B cell (primary cell): ENCODE data around the gene FAHD1. TPM values are rescaled to one million over a fixed set of nuclear protein-coding genes. Genes with fewer than 3 reads are reported as not detected.

Experiments
- ATAC-seq: fragments of 200-7000 bp; cut with Tn5 transposase; one replicate; pipeline ENCODE4 v1.10.0; 2021; ENCODE audit warnings: low read depth, mild to moderate bottlenecking, moderate number of reproducible peaks, moderate library complexity
- CTCF ChIA-PET: fragments of 350-600 bp; sonication (Branson Sonifier 250); formaldehyde crosslinking; loops from one replicate; lab custom pipeline; 2021; ENCODE audit warnings: antibody characterized with exemption, inconsistent platforms; lab: Charles Lee
- POLR2A ChIA-PET: fragments of 350-600 bp; sonication (Branson Sonifier 250); formaldehyde crosslinking; loops from one replicate; lab custom pipeline; 2021; ENCODE audit warnings: antibody characterized with exemption; lab: Charles Lee
- DNase-seq: peaks from one replicate; pipeline ENCODE4 v3.0.0; 2013
- H2AFZ ChIP-seq: 2 replicates; pipeline ENCODE4 v1.6.1; 2012; ENCODE audit warnings: mild to moderate bottlenecking, low read depth, low read length; ENCODE audit not compliant: insufficient read depth, poor library complexity, severe bottlenecking
- H3K27ac ChIP-seq, 2 donors: 1 replicate in 1 of 2; 2 replicates in 1 of 2; pipeline ENCODE4 v1.5.1; 2012 to 2013; ENCODE audit warnings: low read length in 2 of 2, mild to moderate bottlenecking in 2 of 2, moderate library complexity in 1 of 2
- H3K27me3 ChIP-seq, 4 experiments: fragments of 200-600 bp in 1 of 4; sonication (generic) in 1 of 4; replicated peaks in 1 of 4; 1 replicate in 2 of 4; 2 replicates in 2 of 4; pipeline versions ENCODE4 v1.6.1 to v1.7.0; 2013 to 2016; ENCODE audit warnings: low read length in 3 of 4, mild to moderate bottlenecking in 2 of 4, mixed read lengths in 1 of 4, moderate library complexity in 1 of 4; ENCODE audit not compliant: insufficient read depth in 4 of 4, control insufficient read depth in 3 of 4; ENCODE audit errors: control extremely low read depth in 1 of 4
- H3K36me3 ChIP-seq, 2 experiments: replicated peaks in 1 of 2; 1 replicate in 1 of 2; 2 replicates in 1 of 2; pipeline versions ENCODE4 v1.6.1 to v1.7.1; 2013; ENCODE audit warnings: low read length in 1 of 2; ENCODE audit not compliant: insufficient read depth in 2 of 2, control insufficient read depth in 1 of 2; ENCODE audit errors: control extremely low read depth in 1 of 2, extremely low read depth in 1 of 2
- H3K4me1 ChIP-seq, 2 donors: fragments of 200-600 bp in 1 of 2; sonication (generic) in 1 of 2; 1 replicate in 1 of 2; 2 replicates in 1 of 2; pipeline versions ENCODE4 v1.5.1 to v1.6.1; 2013 to 2017; ENCODE audit warnings: low read length in 2 of 2; ENCODE audit not compliant: control insufficient read depth in 2 of 2, insufficient read depth in 2 of 2
- H3K4me2 ChIP-seq: replicated peaks from 2 replicates; pipeline ENCODE3; 2012; ENCODE audit warnings: mild to moderate bottlenecking, low read depth, low read length; ENCODE audit not compliant: poor library complexity, severe bottlenecking
- H3K4me3 ChIP-seq, 5 experiments: fragments of 200-600 bp in 1 of 5; sonication (generic) in 1 of 5; 1 replicate in 3 of 5; 2 replicates in 2 of 5; pipeline versions ENCODE4 v1.5.1 to v1.7.0; 2011 to 2016; ENCODE audit warnings: low read length in 4 of 5, mild to moderate bottlenecking in 4 of 5, low read depth in 2 of 5, control low read depth in 1 of 5, moderate library complexity in 1 of 5; ENCODE audit not compliant: insufficient read depth in 1 of 5; ENCODE audit errors: control extremely low read depth in 1 of 5, extremely low read depth in 1 of 5
- H3K79me2 ChIP-seq: fragments of 200-600 bp; sonication (generic); one replicate; pipeline ENCODE4 v1.6.0; 2016; ENCODE audit warnings: low read length; ENCODE audit not compliant: control insufficient read depth, insufficient read depth
- H3K9ac ChIP-seq: fragments of 200-600 bp; sonication (generic); 2 replicates; pipeline ENCODE4 v1.6.1; 2017; ENCODE audit warnings: mild to moderate bottlenecking, low read length, moderate library complexity
- H3K9me3 ChIP-seq, 3 donors: one replicate each; pipeline versions ENCODE4 v1.6.1 to v1.7.1; 2013; ENCODE audit warnings: low read length in 2 of 3; ENCODE audit not compliant: control insufficient read depth in 2 of 3, insufficient read depth in 1 of 3; ENCODE audit errors: control extremely low read depth in 1 of 3
- H4K20me1 ChIP-seq: 2 replicates; pipeline ENCODE4 v1.6.0; 2012; ENCODE audit warnings: mild to moderate bottlenecking, low read length; ENCODE audit not compliant: insufficient read depth, control insufficient read depth, poor library complexity, severe bottlenecking
- H3K27ac Mint-ChIP-seq: one replicate; pipeline ENCODE4 v1.8.0; 2021; ENCODE audit warnings: mixed read lengths
- H3K27me3 Mint-ChIP-seq: one replicate; pipeline ENCODE4 v1.8.0; 2021; ENCODE audit warnings: mixed read lengths
- H3K4me1 Mint-ChIP-seq: one replicate; pipeline ENCODE4 v1.8.0; 2021; ENCODE audit warnings: mixed read lengths
- H3K4me3 Mint-ChIP-seq: one replicate; pipeline ENCODE4 v1.8.0; 2021; ENCODE audit warnings: mixed read lengths
- H3K9me3 Mint-ChIP-seq: one replicate; pipeline ENCODE4 v1.8.0; 2022; ENCODE audit warnings: mixed read lengths; ENCODE audit not compliant: insufficient read depth
- EZH2 ChIP-seq: IDR thresholded peaks from 2 replicates; pipeline ENCODE4 v1.6.1; 2012; ENCODE audit warnings: borderline replicate concordance, low read depth, mild to moderate bottlenecking, moderate library complexity, low read length; ENCODE audit not compliant: insufficient read depth, poor library complexity, severe bottlenecking
- WGBS: methylation state at CpG from one replicate; pipeline ENCODE4 v1.1.5; 2013; ENCODE audit warnings: missing lambda C conversion rate; ENCODE audit not compliant: insufficient coverage; 5-methylcytosine and 5-hydroxymethylcytosine counted together
- intact Hi-C: fragments of 100-400 bp; cut with micrococcal nuclease; formaldehyde crosslinking; loops from one replicate; pipeline ENCODE4 v1.10.0; 2022
- polyA plus RNA-seq: library from polyadenylated mRNA; depleted of rRNA; stranded (reverse); fragments of >200 nt; gene quantifications from 2 replicates; pipeline ENCODE4 v1.2.3, GENCODE V29; 2012
- total RNA-seq, 2 donors: library from RNA; stranded (reverse); fragments of 120-200 nt in 1 of 2; gene quantifications; 1 replicate in 1 of 2; 2 replicates in 1 of 2; pipeline versions ENCODE4 v1.2.3 to v1.2.4, GENCODE V29; 2013 to 2022
- TF ChIP-seq, protein P1 (sequence below): fragments of 200-600 bp; IDR thresholded peaks from one replicate; pipeline ENCODE4 v1.8.0; 2022; ENCODE audit warnings: antibody characterized with exemption, mild to moderate bottlenecking

FAHD1 gene
- total and polyA plus RNA-seq, 2 donors (not counting 1 experiment from before 2014, with no cell fraction given): 11.0 to 14.5 TPM

DNA sequence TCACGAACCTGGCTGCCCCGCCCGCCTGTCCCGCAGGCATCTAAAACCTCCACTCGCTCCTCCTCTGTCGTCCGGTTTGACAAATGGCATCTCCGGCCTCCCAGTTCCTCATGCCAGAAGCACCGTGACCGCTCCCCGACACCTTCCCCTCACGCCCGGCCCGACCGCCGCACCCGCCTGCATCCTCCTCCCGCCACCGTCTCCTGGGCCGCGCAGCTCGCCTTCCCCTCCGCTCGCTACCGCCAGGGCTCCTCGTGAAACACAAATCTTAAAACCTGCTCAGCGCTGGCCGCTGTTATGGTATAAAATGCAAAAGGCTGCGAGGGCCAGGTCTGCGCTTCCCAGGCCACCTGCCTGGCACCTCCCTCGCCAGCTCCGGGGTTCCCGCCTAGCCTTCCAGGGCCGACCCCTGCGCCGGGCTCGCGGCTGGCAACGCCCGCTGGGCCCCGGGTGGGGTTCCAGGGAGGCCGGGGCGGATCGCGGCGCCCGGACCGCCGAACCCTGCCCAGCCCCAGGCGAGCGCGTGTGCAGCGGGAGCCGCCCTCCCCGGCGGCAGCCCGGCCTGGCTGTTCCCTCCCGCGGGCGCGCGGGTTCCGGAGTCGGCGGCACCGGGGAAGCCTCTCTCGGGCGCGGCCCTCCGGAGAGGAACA lies 45.1 kb upstream of the FAHD1 start:
- ATAC-seq: no peak
- ChIA-PET POLR2A (interaction anchor here (0.5 to 2.0 kb wide), 5 partner anchors 10 to 362 kb away, joined by 6 to 27 read pairs (median 7); partner anchors contain the start of genes EME2, FAHD1, MRPS34 and NME3), CTCF (interaction anchor here (0.8 to 2.3 kb wide), 11 partner anchors 8 to 374 kb away, joined by 3 to 16 read pairs (median 4); partner anchors contain the start of genes EME2, FAHD1, HAGH and MAPK8IP3)
- under 1% methylated on average over 69 of the region's 70 CpGs for WGBS
- TF ChIP-seq, protein P1, sequence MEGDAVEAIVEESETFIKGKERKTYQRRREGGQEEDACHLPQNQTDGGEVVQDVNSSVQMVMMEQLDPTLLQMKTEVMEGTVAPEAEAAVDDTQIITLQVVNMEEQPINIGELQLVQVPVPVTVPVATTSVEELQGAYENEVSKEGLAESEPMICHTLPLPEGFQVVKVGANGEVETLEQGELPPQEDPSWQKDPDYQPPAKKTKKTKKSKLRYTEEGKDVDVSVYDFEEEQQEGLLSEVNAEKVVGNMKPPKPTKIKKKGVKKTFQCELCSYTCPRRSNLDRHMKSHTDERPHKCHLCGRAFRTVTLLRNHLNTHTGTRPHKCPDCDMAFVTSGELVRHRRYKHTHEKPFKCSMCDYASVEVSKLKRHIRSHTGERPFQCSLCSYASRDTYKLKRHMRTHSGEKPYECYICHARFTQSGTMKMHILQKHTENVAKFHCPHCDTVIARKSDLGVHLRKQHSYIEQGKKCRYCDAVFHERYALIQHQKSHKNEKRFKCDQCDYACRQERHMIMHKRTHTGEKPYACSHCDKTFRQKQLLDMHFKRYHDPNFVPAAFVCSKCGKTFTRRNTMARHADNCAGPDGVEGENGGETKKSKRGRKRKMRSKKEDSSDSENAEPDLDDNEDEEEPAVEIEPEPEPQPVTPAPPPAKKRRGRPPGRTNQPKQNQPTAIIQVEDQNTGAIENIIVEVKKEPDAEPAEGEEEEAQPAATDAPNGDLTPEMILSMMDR: peak; percentile 45
- no peak for TF ChIP-seq EZH2
- Mint-ChIP-seq H3K27me3 (no peaks in the 10 kb centered on the region), H3K27ac (peak overlapping the region; percentile 86), H3K9me3 (no peaks in the 10 kb centered on the region), H3K4me3 (peak overlapping the region; percentile 88), H3K4me1 (peaks cover 24% of the 10 kb centered on the region)
- no peaks in the 10 kb centered on the region for H3K9me3 ChIP-seq
- peak overlapping the region; percentile 94 for H3K4me2 ChIP-seq
- H2AFZ ChIP-seq: peak overlapping the region; percentile 77
- H3K9ac ChIP-seq: peak overlapping the region; percentile 89
- DNase-seq: peak; percentile 63
- intact Hi-C loops: loop anchor here (1.0 to 2.0 kb wide), 4 partner anchors 9 to 439 kb away; partner anchors contain the start of genes HAGH, MRPS34 and UQCC4
- H3K27ac ChIP-seq: peak overlapping the region in 1 of 2 donors; percentile 76
- peaks cover 57% of the 10 kb centered on the region for H3K79me2 ChIP-seq
- peaks cover 0 to 25% of the 10 kb centered on the region in 2 experiments for H3K36me3 ChIP-seq
- H3K4me3 ChIP-seq: peak overlapping the region; percentile 36 to 96 (median 83)
- peaks cover 10 to 35% of the 10 kb centered on the region in 2 donors for H3K4me1 ChIP-seq
- peaks cover 77% of the 10 kb centered on the region for H4K20me1 ChIP-seq
- H3K27me3 ChIP-seq: no peaks in the 10 kb centered on the region
